Stimulated activated CD8-positive, alpha-beta memory T cell treated with anti-CD3 and anti-CD28 coated beads, Interleukin-7, amount 100 ng/mL, for 48 hours (primary cell): ENCODE data around the gene KRT9.
"Not testable (repeated sequence)": the region's sequence is repeated elsewhere in the genome, so short reads cannot be mapped to it uniquely, and the experiment has no call there.

Source experiments
- DNase-seq, 2 donors: peaks; one replicate each; pipeline ENCODE4 v3.0.0-alpha.2; 2020; ENCODE audit warnings: low read depth in 1 of 2; ENCODE audit errors: extremely low read depth in 1 of 2

KRT9 gene

DNA sequence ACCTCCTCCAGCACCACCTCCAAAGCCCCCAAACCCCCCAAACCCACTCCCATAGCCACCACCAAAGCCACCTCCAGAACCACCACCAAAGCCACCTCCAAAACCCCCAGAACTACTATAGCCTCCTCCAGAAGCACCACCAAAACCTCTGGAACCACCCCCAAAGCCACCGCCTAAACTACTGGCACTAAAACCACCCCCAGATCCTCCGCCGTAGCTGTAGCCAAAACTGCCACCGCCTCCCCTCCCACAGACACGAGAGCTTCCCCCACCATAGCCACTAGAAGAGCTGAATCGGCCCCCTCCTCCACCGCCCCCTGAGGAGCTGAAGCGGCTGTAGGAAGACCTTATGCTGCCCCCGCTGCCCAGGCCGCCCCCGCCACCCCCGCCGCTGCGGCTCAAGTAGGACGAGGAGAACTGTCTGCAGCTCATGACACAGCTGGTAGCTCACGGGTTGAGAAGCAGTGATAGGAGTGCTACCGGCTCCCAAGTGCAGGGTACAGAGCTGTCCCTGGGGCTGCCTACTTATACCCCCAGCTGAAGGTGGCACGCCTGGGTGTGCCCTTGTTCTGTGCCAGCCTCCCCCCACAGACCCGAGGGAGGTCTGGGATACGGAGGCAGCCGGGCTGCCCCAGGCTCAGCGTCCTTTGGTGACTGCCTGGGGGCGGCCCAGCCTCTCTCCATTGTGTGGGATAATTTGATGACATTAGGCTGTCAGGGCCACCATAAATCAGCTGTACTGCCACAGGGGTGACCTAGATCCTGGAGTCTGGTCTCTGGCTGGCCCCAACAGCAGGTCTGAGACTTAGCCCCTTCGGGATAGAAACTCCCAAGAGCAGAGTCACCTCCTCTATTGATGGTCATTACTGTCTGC lies at the start of gene KRT9:
Gene KRT9 (minus strand): TSS at position 499 of the 874 bp plus-strand sequence. CDS start 67 bp downstream, at position 432.
- DNase-seq, result no peak

- DNase-seq, result not testable (repeated sequence)
These were observed 49.6 kb upstream of the KRT9 start for GRCh38 chr17:41621435-41621817.

DNA sequence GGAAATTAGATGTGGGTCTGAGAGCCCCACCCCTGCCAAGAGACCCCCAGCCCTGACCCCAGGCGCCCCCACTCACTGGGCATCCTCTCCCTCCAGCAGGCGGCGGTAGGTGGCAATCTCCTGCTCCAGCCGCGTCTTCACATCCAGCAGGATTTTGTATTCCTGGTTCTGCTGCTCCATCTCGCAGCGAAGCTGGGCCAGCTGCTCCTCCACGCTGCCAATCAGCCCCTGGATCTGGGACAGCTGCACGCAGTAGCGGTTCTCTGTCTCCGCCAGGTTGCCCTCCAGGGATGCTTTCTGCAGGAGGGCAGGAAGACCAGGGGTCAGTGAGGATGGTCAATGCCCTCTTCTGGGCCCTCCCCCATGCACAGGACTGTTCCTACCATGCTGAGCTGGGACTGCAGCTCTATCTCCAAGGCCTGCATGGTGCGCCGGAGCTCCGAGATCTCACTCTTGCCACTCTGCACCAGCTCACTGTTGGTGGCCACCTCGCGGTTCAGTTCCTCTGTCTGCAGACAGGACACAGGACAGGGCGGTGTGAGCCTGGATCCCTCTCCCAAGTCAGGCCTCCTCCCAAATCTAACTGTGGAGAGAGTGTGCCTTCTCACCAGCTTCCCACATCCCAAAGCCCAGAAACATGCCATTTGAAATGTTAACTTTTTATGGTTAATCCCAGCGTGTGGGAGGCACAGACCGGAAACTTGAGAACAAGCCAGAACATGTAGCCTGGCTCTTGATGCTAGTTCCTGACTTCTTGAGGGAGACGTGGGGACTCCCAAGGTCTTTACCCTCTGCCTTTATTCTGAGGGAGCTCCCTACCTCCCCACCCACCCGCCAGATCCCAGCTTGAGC lies 49.0 kb upstream of the KRT9 start:
- no peak for DNase-seq

- DNase-seq, result not testable (repeated sequence)
These were observed 48.2 kb upstream of the KRT9 start for GRCh38 chr17:41619927-41620582.

- no peak for DNase-seq
These were observed 47.4 kb upstream of the KRT9 start for GRCh38 chr17:41619036-41619926.

DNA sequence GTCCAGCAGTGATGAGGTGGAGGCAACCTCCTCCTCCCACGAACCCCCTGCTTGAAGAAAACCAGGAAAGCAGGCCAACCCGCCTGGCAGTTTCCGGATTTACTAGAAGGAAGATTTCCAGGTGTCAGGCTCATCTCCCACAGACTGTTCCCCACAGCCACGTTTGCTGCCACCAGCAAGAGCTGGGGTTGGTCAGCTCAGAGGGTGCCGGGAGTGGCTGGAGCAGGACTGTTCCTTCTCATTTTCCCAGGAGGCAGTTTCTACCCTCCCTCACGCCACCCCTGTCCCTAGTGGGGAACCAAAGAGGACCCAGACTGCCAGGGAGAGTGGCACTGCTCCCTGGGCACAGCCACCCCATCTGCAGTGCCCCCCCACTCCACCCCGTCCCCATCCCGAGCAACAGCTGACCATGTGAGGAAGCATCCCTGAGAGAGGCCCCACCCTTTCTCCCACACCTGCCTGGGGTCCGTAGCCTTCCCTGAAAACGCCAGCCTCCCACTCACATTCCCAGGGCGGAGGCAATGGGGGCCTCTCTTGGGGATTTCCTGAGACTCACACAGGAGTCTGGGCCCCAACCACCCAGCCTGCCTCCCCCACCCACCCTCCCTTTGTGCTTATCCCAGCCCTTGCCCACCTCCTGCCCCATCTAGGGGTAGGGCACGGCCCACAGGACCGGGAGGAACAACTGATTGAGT lies 46.6 kb upstream of the KRT9 start:
- DNase-seq, result no peak

- DNase-seq, result no peak
These were observed 45.8 kb upstream of the KRT9 start for GRCh38 chr17:41617698-41618097.

- no peak for DNase-seq
These were observed 45.3 kb upstream of the KRT9 start for GRCh38 chr17:41617136-41617535.

- not testable (repeated sequence) for DNase-seq
These were observed 44.6 kb upstream of the KRT9 start for GRCh38 chr17:41616486-41616885.

GRCh38 chr17:41615454-41615853 lies 43.6 kb upstream of the KRT9 start:
- DNase-seq, result no peak

DNA sequence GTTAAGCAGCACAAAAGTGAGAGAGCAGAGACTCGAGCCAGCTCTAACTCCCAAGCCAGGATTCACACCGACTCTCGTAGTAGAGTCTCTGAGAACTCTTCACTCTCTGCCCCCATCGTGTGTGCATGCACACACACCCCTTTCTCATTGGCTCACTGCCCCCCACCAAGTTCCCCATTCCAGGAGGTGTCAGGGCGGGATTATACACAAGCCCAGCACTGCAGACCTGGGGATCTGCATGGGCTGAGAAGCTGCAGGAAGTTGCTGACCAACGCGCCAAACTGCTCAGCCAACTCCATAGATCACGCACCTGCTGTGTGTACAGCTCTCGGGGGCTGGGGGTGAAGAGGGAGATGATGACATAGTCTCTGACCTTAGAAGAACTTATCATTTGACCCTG lies 42.9 kb upstream of the KRT9 start:
- not testable (repeated sequence) for DNase-seq

DNA sequence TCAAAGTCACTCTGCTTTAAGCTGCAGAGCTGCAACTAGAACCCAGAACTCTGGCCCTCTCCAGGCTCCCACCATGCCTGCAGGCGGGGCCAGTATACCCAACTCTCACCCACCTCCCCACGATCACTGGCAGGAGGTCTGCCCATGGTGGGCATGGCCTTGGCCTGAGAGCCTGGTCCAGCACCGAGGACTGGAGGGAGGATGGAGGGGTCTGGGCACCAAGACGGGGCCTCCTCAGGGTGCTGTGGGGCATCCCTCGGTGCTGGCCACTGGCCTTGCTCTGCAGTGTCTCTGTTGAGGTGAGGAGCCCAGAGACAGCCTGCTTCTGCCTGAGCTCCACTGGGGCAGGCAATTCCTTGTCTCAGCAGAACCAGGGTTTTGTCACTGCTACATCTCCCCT lies 42.2 kb upstream of the KRT9 start:
- no peak for DNase-seq

- no peak for DNase-seq
These were observed 41.6 kb upstream of the KRT9 start for GRCh38 chr17:41613277-41614082.

DNA sequence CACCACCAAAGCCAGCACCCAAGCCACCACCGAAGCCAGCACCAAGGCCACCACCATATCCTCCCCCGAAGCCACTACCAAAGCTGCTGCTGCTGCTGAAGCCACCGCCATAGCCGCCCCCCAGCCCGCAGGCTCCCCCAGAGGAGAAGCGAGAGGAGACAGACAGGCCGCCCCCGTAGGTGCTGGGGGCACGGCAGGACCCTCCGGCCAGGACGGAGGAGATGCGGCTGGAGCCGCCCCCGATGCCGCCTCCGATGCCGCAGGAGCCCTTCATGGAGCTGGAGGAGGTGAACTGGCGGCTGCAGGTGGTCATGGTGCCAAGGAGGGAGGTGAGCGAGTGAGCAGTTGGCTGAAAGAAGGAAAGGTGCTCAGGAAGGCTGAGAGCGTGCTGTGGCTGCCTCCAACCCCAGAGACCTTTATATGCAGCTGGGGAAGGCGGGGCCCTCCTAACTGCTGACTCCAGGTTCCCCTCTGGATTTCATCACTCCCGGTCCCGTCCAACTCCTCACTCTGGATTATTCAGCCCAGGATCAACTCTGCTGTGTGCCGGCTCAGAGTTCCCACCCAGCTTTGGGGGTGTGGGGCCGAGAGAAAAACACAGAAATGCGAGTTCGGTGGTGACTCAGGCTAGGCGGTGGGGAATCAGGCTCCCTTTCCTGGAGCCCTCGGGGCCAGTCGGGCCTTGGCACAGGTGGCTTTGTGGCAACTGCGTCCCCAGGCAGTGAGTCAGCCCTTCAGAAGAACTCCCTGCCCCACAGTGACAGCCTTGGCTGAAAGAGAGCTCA lies 40.7 kb upstream of the KRT9 start, which contains the start of gene KRT16:
Gene KRT16 (minus strand): TSS at position 392 of the 785 bp plus-strand sequence. CDS start 79 bp downstream, at position 313.
- not testable (repeated sequence) for DNase-seq

- DNase-seq, result no peak
These were observed 39.2 kb upstream of the KRT9 start for GRCh38 chr17:41610965-41611640.

DNA sequence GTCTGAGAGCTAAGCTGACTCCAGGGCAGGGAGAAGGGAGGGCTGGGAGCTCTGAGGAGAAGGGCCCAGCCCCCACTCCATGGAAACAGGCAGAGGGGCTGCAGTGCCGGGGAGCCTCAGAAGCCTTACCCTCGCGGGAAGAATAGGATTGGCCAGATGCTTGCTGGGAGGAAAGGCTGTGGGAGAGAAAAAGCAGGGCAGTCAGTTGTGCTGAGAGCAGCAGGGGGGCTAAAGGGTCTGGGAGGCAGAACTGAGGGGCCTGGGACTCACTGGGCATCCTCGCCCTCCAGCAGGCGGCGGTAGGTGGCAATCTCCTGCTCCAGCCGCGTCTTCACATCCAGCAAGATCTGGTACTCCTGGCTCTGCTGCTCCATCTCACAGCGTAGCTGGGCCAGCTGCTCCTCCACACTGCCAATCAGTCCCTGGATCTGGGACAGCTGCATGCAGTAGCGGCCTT lies 38.2 kb upstream of the KRT9 start:
- DNase-seq, result not testable (repeated sequence)

DNA sequence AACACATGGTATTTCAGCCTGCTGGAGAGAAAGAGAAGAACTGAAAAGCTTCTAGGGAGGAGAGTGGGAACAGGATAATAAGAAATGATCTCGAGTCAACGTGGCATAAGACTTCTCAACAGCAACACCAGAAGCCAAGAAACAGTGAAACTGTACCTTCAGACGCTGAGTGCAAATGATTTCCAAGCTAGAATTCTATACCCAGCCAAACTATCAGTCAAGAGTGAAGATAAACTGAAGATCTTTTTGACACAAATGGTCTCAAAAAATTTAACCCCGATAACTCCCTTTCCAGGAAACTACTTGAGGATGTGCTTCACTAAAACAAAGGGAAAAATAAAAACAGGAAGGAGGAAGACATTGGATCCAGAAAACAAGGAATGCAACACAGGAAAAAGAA lies 35.1 kb upstream of the KRT9 start:
- not testable (repeated sequence) for DNase-seq
